ENCODE results near the gene FMNL2. TPM values are rescaled to one million over a fixed set of nuclear protein-coding genes. Genes with fewer than 3 reads are reported as not detected.

FMNL2 gene
- total RNA-seq, 1 experiment from 2014 or later = 28.1 TPM

DNA sequence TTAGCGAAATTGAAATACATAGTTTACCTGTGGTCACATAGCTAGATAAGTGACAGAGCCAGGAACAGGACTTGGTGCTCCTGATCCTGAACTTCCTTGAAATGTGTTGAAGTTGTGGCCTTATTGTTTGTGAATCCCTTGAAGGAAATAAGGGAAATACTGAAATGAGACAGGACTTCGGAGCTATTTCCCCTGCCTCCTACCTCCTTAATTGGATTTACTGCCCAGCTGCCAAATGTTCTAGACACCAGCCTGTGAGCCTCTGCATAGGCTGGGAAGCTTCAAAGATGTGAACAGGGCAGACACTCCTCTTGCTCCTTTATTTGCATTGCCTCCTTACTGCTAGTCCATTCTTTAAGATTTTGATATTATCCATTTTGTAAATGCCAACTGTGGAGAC lies 247.1 kb downstream of the FMNL2 start (continued):
- TF ChIP-seq, protein P1, sequence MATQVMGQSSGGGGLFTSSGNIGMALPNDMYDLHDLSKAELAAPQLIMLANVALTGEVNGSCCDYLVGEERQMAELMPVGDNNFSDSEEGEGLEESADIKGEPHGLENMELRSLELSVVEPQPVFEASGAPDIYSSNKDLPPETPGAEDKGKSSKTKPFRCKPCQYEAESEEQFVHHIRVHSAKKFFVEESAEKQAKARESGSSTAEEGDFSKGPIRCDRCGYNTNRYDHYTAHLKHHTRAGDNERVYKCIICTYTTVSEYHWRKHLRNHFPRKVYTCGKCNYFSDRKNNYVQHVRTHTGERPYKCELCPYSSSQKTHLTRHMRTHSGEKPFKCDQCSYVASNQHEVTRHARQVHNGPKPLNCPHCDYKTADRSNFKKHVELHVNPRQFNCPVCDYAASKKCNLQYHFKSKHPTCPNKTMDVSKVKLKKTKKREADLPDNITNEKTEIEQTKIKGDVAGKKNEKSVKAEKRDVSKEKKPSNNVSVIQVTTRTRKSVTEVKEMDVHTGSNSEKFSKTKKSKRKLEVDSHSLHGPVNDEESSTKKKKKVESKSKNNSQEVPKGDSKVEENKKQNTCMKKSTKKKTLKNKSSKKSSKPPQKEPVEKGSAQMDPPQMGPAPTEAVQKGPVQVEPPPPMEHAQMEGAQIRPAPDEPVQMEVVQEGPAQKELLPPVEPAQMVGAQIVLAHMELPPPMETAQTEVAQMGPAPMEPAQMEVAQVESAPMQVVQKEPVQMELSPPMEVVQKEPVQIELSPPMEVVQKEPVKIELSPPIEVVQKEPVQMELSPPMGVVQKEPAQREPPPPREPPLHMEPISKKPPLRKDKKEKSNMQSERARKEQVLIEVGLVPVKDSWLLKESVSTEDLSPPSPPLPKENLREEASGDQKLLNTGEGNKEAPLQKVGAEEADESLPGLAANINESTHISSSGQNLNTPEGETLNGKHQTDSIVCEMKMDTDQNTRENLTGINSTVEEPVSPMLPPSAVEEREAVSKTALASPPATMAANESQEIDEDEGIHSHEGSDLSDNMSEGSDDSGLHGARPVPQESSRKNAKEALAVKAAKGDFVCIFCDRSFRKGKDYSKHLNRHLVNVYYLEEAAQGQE (IDR thresholded peaks at IDR 0.05; ENCODE audit: low read depth) = no peak
- TF ChIP-seq CBX3 (IDR thresholded peaks at IDR 0.05; ENCODE audit: low read depth) = no peak

DNA sequence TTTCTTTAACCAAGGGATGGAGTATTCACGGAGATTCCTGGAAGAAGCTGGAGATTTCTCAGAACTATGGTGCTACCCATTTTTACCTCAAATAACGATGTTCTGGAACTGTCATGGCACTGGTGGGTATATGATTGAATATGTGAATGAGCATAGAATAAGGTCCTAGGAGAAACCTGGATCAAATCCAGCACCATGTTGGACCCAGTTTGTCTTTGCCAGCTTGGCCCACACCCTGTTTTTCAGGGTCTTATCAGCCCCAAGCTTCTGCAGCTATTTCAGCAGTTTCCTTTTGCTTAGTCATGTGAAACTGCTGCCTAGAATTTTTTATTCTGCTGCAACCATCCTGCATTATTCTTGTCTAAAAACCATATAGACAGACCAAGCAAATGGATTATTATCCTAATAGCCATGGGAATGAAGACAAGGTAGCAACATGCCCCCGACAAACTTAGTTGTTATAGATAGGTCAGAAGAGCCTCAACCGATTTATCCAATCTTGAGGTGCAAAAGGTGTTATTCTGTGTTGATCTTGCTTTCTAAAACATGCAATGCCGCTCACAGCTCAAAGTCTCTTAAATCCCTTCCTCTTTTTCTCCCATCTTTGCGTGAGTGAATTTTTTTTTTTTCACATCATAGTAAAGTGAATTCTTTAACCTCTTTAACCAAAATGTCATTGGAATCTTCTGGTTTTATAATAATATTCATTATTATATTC lies 248.7 kb downstream of the FMNL2 start:
- no peaks in the 10 kb centered on the region for H3K36me3 ChIP-seq (ENCODE audit: control insufficient read depth in 1 of 2, insufficient read depth in 2 of 2, low read length in 2 of 2)
- POLR2A ChIA-PET = no interaction called here
- intact Hi-C loops (cut with micrococcal nuclease) = no loop called here
- ATAC-seq (no peak), DNase-seq (ENCODE audit: low read depth, low spot score) (no peak)
- no peaks in the 10 kb centered on the region for H3K9me2 ChIP-seq (ENCODE audit: insufficient read depth)
- no peak overlapping the region for H3K4me3 ChIP-seq (replicated peaks in 1 of 2; ENCODE audit: low read depth in 1 of 2, low read length in 2 of 2)
- H3K9me3 ChIP-seq (ENCODE audit: control insufficient read depth in 1 of 2, insufficient read depth in 1 of 2, low read depth in 1 of 2, low read length in 2 of 2) = no peaks in the 10 kb centered on the region
- no peak overlapping the region for H3K9ac ChIP-seq (ENCODE audit: low read length)
- no TSS peak for BruUV-seq (replicated peaks)
- H3K4me1 ChIP-seq (ENCODE audit: control insufficient read depth in 1 of 2, insufficient read depth in 2 of 2, low read length in 2 of 2) = peaks cover 4 to 26% of the 10 kb centered on the region in 2 experiments; a peak in 2 of 4 replicates
- no peak overlapping the region for H2AFZ ChIP-seq (ENCODE audit: low read depth, low read length, poor library complexity, severe bottlenecking)
- H3K79me2 ChIP-seq (ENCODE audit: insufficient read depth, low read length) = no peaks in the 10 kb centered on the region
- H3K27ac ChIP-seq (ENCODE audit: low read depth, low read length) = no peak overlapping the region
- no peak overlapping the region for H3K4me2 ChIP-seq (ENCODE audit: low read length)
- TF ChIP-seq POLR2AphosphoS5 (IDR thresholded peaks at IDR 0.05; ENCODE audit: low read depth, low read length) (no peak), FOSL1 (IDR thresholded peaks at IDR 0.05; ENCODE audit: low read depth) (no peak), ZNF274 (IDR thresholded peaks at IDR 0.05; ENCODE audit: low read depth, low read length) (no peak), CEBPB (IDR thresholded peaks at IDR 0.05; ENCODE audit: low read depth) (no peak), JUND (IDR thresholded peaks at IDR 0.05) (no peak), ELF1 (IDR thresholded peaks at IDR 0.05; ENCODE audit: borderline replicate concordance, low read depth) (no peak)
- TF ChIP-seq, protein P2, sequence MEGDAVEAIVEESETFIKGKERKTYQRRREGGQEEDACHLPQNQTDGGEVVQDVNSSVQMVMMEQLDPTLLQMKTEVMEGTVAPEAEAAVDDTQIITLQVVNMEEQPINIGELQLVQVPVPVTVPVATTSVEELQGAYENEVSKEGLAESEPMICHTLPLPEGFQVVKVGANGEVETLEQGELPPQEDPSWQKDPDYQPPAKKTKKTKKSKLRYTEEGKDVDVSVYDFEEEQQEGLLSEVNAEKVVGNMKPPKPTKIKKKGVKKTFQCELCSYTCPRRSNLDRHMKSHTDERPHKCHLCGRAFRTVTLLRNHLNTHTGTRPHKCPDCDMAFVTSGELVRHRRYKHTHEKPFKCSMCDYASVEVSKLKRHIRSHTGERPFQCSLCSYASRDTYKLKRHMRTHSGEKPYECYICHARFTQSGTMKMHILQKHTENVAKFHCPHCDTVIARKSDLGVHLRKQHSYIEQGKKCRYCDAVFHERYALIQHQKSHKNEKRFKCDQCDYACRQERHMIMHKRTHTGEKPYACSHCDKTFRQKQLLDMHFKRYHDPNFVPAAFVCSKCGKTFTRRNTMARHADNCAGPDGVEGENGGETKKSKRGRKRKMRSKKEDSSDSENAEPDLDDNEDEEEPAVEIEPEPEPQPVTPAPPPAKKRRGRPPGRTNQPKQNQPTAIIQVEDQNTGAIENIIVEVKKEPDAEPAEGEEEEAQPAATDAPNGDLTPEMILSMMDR (IDR thresholded peaks at IDR 0.05 in 2 of 3, conservative IDR thresholded peaks at IDR 0.05 in 1 of 3; ENCODE audit: borderline replicate concordance in 1 of 3, insufficient read depth in 1 of 3, low read depth in 2 of 3, low read length in 2 of 3) = no peak
- RAD21 ChIA-PET (ENCODE audit: low non-redundant PET in 1 of 2, low total read pairs in 2 of 2, uncharacterized antibody in 2 of 2, unreplicated experiment in 2 of 2) = no interaction called here
- no peaks in the 10 kb centered on the region for H3K27me3 ChIP-seq (ENCODE audit: insufficient read depth, low read length)
- CTCF ChIA-PET = no interaction called here
- H4K20me1 ChIP-seq (ENCODE audit: insufficient read depth) = no peaks in the 10 kb centered on the region

All from HCT116 (cell line).